ENCODE data around the gene TMEM170B.
A peak's percentile ranks its signal among the peaks of the same experiment; 100 is the strongest.

TMEM170B gene

GRCh38 chr6:11537229-11538051, at the start of gene TMEM170B:
Gene TMEM170B (plus strand): TSS chr6:11537749. CDS start chr6:11538278, 529 bp downstream.
- DNase-seq, result peak; percentile 95 to 96

DNA sequence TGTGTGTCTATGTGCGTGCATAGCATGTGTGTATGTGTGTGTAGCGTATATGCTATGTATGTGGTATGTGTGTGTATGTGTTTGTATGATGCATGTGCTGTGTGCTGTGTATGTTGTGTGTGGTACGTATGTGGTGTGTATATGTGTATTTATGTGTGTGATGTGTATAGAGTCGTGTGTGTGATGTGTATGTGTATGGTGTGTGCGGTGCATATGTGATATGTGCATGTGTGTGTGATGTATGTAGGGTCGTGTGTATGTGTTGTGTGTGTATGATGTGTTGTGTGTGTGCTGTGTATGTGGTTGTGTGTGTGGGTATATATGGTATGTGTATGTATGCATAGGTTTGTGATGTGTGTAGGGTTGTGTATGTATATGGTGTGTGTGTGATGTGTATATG, 46.6 kb upstream of the TMEM170B start:
- no peak for DNase-seq

DNA sequence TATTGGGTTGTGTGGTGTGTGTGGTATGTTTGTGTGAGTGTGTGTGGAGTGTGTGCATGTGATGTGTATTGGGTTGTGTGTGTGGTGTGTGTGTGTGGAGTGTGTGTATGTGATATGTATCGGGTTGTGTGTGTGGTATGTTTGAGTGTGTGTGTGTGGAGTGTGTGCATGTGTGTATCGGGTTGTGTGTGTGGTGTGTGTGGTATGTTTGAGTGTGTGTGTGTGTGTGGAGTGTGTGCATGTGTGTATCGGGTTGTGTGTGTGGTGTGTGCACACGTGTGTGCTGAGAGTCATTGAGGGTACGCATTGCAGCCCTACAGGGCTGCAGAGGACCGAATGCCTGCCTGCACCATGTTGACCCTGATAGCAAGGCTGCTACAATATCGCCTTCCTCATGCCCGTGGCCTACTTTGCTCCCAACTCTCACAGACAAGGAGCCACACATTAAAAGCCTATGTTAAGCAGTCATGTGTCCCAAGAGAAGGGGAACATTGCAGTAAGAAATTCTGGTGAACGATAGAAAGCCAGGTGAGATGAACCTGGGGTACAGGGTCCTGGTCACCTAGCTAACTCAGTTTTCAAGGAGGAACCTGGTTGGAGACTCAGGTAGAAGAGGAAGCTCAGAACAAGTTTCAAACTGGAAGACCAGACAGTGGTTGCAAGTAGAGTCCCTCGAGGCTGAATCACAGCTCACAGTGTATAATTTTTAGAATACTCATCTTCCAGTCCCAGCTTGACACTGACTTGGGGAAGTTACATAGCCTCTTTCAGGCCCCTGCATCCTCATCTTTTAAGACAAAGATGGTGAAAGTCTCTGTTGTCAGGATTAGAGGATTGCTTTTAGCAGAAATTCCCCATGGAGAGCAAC, 45.7 kb upstream of the TMEM170B start:
- DNase-seq, result no peak

DNA sequence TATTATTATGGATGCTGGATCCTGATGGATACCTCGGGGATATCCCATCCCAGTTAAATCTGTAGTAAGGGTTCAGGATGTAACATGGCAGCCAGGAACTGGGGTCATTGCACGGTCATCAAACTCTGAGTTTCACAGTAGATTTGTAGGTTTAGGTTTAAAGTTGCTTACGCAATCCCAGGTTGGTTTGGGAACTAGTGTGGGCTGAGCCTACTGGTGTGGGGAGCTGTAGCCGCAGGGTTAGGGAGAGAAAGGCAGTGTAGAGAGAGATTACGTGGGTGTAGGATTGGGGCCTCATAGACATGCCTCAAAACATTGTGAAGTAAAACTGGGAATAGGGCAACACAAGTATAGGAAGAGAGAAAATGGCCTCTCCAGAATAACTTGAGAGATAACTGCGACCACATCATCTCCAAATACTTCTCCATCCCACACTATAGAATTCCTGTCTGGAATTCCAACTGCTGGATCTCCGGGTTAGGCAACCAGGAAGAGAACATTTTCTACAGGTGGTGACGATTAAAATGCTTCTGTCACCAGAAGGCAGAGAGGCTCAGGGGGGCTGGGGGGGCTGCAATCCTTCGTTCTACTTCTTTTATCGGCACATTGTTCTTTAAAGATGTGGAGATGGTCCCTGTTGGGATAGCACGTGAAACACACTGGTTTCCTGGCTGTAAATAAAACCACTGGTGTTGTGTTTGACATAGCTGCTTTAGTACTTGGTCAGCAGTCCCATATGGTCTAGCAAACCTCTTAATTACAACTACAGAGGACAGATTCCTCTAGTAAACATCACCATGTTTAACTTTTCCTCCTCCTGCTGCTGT, 44.9 kb upstream of the TMEM170B start:
- no peak for DNase-seq

DNA sequence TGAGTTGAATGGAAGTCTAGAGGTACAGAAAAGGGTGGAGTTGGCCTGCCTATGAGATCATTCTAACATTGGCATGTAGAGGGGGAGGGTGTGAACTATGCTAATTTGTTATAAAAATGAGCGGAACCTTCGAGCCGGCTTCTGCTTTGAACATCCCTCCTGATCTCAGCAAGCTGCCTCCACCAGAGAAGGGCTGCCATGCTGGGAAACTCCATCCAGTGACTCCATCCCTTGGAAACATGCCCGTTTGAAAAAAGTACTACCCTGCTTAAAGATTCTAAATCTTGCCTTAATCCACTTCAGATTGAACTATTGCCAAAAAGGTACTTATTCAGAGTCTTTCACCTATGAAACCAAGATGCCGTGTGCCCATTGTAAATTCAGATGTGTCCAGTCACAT, 43.6 kb upstream of the TMEM170B start:
- DNase-seq, result no peak

- DNase-seq, result no peak
Observed at GRCh38 chr6:11494786-11495564, 42.6 kb upstream of the TMEM170B start.

DNA sequence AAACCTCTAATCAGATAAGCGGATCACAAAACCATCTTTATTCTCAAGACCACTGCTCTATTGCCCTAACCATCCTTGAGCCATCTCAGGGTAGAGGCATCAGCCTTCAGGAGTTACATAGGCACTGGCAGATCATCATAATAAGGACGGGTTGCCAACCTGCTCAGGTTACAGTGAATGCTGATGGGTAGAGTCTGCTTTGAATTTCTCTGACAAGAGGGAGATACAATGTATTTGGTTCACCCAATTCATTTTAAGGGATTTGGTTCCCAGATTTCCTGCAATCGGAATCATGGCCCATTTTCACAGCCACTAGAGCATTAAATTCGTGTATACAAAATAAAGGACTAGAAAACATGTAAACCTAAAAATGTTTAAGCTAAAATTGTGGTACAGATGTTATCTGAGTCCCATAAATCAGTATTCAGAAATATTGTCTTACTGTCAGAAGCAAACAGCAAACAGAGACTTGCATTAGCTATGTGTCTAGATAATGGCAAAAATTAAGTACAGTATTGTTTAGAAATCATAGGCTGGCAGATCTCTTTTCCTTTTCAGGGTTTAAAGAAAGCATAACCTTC, 41.9 kb upstream of the TMEM170B start:
- DNase-seq, result no peak

DNA sequence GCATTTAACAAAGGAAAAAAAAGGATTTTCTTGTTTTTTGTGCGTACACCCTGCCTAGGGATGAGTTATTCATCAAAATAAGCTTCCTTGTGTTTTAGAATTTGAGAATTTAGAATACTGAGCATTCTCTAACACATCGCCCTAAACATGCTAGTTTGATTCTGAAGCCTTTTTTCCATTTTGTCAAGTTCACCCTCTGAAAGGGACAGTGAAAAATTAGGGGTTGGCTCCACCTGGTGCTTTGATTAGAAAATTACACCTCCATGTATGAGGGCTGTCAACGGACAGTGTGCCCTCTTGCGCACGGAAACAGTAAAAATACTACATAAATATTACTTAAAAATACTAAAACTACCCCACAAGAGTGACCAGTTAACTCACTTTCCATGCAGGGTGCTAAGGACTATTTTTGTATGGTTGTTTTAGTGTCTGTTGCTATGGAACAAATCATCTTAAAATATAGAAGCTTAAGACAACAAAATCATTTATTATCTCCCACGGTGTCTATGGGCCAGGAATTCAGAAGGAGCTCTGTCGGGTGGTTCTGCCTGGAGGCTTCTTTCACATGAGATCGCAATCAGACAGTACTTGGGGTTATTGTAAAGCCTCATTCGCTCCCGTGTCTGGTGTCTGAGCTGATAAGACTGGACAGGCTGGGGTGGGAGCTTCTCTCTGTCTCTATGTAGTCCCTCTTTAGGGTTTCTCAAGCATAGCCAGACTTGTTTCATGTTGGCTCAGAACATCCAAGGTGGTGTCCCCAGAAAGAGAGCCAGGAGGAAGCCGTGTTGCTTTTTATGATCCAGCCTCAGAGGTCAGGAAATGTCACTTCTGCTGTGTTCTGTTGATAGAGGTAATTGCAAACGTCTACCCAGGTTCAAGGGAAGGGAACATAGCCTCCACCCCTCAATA, 41.1 kb upstream of the TMEM170B start:
- DNase-seq, result peak; percentile 71 to 82

DNA sequence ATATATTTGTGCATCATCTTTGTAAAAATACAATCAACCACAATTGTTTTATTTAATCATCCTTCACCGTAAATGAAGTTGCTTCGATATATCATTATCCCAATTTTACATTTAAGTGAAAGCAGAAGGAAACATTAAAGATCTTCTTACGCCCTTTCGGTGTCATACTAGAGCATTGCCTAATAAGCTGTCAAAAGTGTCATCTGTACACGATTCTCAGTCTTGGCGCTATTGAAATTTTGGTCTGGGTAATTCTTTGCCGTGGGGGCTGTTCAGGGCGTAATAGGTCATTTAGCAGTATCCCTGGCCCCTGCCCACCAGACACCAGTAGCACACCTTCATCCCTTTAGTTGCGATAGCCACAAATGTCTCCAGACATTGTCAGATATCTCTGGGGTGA, 40.4 kb upstream of the TMEM170B start:
- no peak for DNase-seq

- no peak for DNase-seq
Observed at GRCh38 chr6:11497881-11498280, 39.7 kb upstream of the TMEM170B start.

DNA sequence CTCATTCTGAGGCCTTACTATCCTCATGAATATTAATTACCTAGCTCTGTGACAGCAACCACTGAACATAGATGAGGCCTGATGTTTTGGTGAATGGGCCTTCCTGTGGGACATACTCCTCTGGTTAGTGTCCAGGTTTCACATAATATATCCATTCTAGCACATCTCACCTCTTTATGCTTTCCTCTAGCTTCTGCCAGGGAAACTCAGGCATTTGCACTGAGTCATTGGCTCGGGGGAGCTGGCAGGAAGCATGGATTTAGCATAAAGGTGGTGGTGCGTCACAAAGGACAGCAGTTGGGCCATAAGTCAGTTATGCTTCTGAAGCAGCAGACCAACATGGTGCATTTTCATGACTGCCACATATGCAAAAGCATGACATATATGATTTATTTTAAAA, 37.5 kb upstream of the TMEM170B start:
- no peak for DNase-seq

DNA sequence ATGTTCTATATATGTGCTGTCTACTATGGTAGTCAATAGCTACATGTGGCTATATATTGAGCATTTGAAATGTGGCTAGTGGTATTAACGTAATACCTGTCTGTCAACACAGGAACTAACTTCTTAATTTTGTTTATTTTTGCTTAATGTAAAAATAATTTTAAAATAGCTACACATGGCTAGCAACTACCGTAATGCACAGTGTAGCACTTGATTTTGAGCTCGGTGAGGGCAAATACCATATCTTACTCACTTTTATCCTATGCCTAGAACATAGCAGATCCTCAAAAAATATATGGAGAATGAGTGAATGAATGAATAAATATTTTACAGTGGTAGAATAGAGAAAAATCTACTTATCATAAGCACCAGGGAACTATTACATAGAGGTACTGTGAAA, 28.1 kb upstream of the TMEM170B start:
- DNase-seq, result no peak

DNA sequence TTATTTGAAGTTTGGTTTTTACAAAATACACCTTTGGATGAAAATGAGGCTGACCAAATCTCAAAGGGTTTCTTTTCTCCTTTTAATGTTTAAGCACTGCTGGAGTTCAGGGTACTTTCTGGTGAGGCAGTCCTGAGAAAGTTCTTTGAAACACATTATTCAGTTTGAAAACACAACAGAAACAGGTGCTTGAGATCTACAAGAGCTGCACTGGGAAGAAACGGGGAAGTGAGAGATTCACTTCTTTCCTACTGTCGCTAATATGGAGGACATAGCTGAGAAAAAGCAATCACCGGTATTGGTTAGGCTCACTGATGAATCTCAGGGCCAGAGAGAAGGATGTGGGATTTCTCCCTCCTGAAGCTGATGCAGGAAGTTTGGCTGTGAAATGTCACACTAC, 22.9 kb upstream of the TMEM170B start:
- no peak for DNase-seq

- no peak for DNase-seq
Observed at GRCh38 chr6:11515763-11516162, 21.8 kb upstream of the TMEM170B start.

- DNase-seq, result no peak
Observed at GRCh38 chr6:11522812-11523605, 14.5 kb upstream of the TMEM170B start.

- DNase-seq, result no peak
Observed at GRCh38 chr6:11525468-11526155, 11.9 kb upstream of the TMEM170B start.

DNA sequence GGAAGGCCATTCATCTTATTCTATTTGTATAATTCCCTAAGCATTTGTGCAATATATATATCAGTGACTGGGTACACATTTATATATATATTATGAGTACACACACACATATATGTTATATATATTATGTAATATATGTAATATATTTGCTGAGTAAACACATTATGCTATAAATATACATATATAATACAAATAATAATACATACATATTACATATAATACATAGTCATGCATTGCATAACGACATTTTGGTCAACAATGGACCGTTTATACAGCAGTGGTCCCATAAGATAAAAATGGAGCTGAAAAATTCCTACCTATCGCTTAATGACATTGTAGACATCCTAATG, 11.4 kb upstream of the TMEM170B start:
- no peak for DNase-seq

DNA sequence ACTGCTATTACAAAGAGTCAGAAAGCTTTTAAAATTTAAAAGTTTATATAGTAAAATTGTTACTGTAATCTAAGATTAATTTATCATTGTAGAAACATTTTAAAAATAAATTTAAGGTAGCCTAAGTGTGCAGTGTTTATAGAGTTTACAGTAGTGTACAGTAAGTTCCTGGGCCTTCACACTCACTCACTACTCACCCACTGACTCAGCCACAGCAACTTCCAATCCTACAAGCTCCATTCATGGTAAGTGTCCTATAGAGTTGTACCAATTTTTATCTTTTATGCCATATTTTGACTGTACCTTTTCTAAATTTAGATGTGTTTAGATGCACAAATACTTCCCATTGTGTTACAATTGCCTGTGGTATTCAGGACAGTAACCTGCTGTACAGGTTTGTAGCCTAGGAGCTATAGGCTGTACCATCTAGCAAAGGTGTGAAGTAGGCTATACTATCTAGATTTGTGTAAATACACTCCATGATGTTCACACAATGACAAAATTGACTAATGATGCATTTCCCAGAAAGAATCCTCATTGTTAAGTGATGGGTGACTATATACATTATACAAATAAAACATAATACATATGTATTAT, 10.2 kb upstream of the TMEM170B start:
- DNase-seq, result no peak

DNA sequence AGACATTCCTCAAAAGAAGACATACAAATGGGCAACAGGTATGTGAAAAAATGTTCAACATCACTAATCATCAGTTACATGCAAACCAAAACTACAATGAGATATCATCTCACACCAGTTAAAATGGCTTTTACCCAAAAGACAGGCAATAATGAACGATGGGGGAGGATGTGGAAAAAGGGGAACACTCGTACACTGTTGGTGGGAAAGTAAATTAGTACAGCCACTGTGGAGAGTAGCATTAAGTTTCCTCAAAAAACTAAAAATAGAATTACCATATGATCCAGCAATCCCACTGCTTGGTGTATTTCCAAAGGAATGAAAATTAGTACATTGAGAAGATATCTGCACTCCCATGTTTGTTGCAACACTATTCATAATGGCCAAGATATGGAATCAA, 8.6 kb upstream of the TMEM170B start:
- DNase-seq, result no peak

Data from NCI-H2081 (cell line).